Astrocyte (in vitro differentiated cells and primary cell): Measurements from ENCODE around the gene DYNLT2B. TPM values are rescaled to one million over a fixed set of nuclear protein-coding genes. Genes with fewer than 3 reads are reported as not detected.

Experiments used
- DNase-seq: peaks from one replicate; pipeline ENCODE4 v3.0.0-alpha.2; 2010; ENCODE audit warnings: low read depth
- FAIRE-seq: peaks from 2 replicates; lab custom pipeline; 2011; peaks lifted over from hg19 to GRCh38; lab: Jason Lieb, UNC
- H2AFZ ChIP-seq: 2 replicates; pipeline ENCODE4 v1.6.0; 2012; ENCODE audit warnings: low read depth, low read length, inconsistent platforms
- H3K27ac ChIP-seq: 2 replicates; pipeline ENCODE4 v1.5.1; 2011; ENCODE audit warnings: low read depth, low read length, inconsistent platforms
- H3K27me3 ChIP-seq: 2 replicates; pipeline ENCODE4 v1.6.0; 2011; ENCODE audit warnings: low read length, inconsistent platforms; ENCODE audit not compliant: insufficient read depth
- H3K36me3 ChIP-seq: 2 replicates; pipeline ENCODE4 v1.5.1; 2011; ENCODE audit warnings: low read length, inconsistent platforms; ENCODE audit not compliant: insufficient read depth
- H3K4me1 ChIP-seq: 2 replicates; pipeline ENCODE4 v1.5.1; 2011; ENCODE audit warnings: low read length, inconsistent platforms; ENCODE audit not compliant: insufficient read depth
- H3K4me2 ChIP-seq: 2 replicates; pipeline ENCODE4 v1.6.0; 2012; ENCODE audit warnings: low read length, inconsistent platforms
- H3K4me3 ChIP-seq: 2 replicates; pipeline ENCODE4 v1.5.1; 2011; ENCODE audit warnings: low read depth, mild to moderate bottlenecking, low read length, inconsistent platforms; ENCODE audit not compliant: insufficient read depth
- H3K79me2 ChIP-seq: 2 replicates; pipeline ENCODE4 v1.6.0; 2012; ENCODE audit warnings: mild to moderate bottlenecking, low read length, inconsistent platforms; ENCODE audit not compliant: insufficient read depth
- H3K9ac ChIP-seq: 2 replicates; pipeline ENCODE4 v1.6.0; 2012; ENCODE audit warnings: mild to moderate bottlenecking, low read length, inconsistent platforms
- H3K9me3 ChIP-seq: 2 replicates; pipeline ENCODE4 v1.5.1; 2012; ENCODE audit warnings: low read depth, mild to moderate bottlenecking, low read length, inconsistent platforms; ENCODE audit not compliant: insufficient read depth
- H4K20me1 ChIP-seq: 2 replicates; pipeline ENCODE4 v1.6.0; 2012; ENCODE audit warnings: low read length, inconsistent platforms; ENCODE audit not compliant: insufficient read depth
- H3K27ac Mint-ChIP-seq: one replicate; pipeline ENCODE4 v1.8.0; 2021; ENCODE audit warnings: mild to moderate bottlenecking, mixed read lengths; ENCODE audit not compliant: unreplicated experiment
- H3K27me3 Mint-ChIP-seq: one replicate; pipeline ENCODE4 v1.8.0; 2021; ENCODE audit warnings: low read depth, mixed read lengths; ENCODE audit not compliant: unreplicated experiment
- H3K36me3 Mint-ChIP-seq: one replicate; pipeline ENCODE4 v1.8.0; 2021; ENCODE audit warnings: low read depth, mixed read lengths; ENCODE audit not compliant: unreplicated experiment
- H3K4me1 Mint-ChIP-seq: one replicate; pipeline ENCODE4 v1.8.0; 2021; ENCODE audit warnings: low read depth, mixed read lengths; ENCODE audit not compliant: unreplicated experiment
- H3K4me3 Mint-ChIP-seq: one replicate; pipeline ENCODE4 v1.8.0; 2021; ENCODE audit warnings: mild to moderate bottlenecking, moderate library complexity, mixed read lengths; ENCODE audit not compliant: unreplicated experiment
- H3K9me3 Mint-ChIP-seq: one replicate; pipeline ENCODE4 v1.8.0; 2021; ENCODE audit warnings: mild to moderate bottlenecking, mixed read lengths; ENCODE audit not compliant: unreplicated experiment
- CTCF ChIP-seq: IDR thresholded peaks from 2 replicates; pipeline ENCODE4 v1.5.1; 2011; ENCODE audit warnings: low read depth, mild to moderate bottlenecking, inconsistent platforms, low read length, moderate library complexity; ENCODE audit not compliant: insufficient read depth
- EZH2 ChIP-seq: IDR thresholded peaks from 2 replicates; pipeline ENCODE4 v1.6.1; 2012; ENCODE audit warnings: mild to moderate bottlenecking, low read length, inconsistent platforms; ENCODE audit not compliant: insufficient read depth
- total RNA-seq: library from RNA; stranded (reverse); gene quantifications from 2 replicates; pipeline ENCODE4 v1.2.1, GENCODE V29; 2021

Gene DYNLT2B
- total RNA-seq, 1 donor from 2014 or later: 10.9 TPM

- peaks cover 12% of the 10 kb centered on the region for H3K36me3 Mint-ChIP-seq
- DNase-seq (peak; percentile 57), FAIRE-seq (no peak)
- Histone ChIP-seq H3K4me3 (no peak overlapping the region), H3K27me3 (no peaks in the 10 kb centered on the region), H3K4me2 (peak overlapping the region; percentile 37), H3K9ac (no peak overlapping the region), H2AFZ (no peak overlapping the region), H3K9me3 (no peaks in the 10 kb centered on the region), H3K36me3 (no peaks in the 10 kb centered on the region), H3K27ac (no peak overlapping the region), H4K20me1 (no peaks in the 10 kb centered on the region), H3K79me2 (no peaks in the 10 kb centered on the region), H3K4me1 (peaks cover 15% of the 10 kb centered on the region)
- H3K4me3 Mint-ChIP-seq: peak overlapping the region; percentile 34
- H3K9me3 Mint-ChIP-seq: no peaks in the 10 kb centered on the region
- H3K27me3 Mint-ChIP-seq: no peaks in the 10 kb centered on the region
- peak overlapping the region; percentile 66 for H3K27ac Mint-ChIP-seq
- H3K4me1 Mint-ChIP-seq: peaks cover 12% of the 10 kb centered on the region
- TF ChIP-seq CTCF: no peak
- TF ChIP-seq EZH2: no peak
These were observed 23.1 kb upstream of the DYNLT2B start for GRCh38 chr3:196341137-196341536.

- Histone ChIP-seq H4K20me1 (no peaks in the 10 kb centered on the region), H3K4me3 (no peak overlapping the region), H3K36me3 (no peaks in the 10 kb centered on the region), H3K79me2 (no peaks in the 10 kb centered on the region), H3K9ac (no peak overlapping the region), H3K9me3 (no peaks in the 10 kb centered on the region), H3K27me3 (no peaks in the 10 kb centered on the region), H2AFZ (no peak overlapping the region), H3K4me1 (peaks cover 15% of the 10 kb centered on the region), H3K27ac (peak overlapping the region; percentile 52), H3K4me2 (no peak overlapping the region)
- Mint-ChIP-seq H3K27ac (peak overlapping the region; percentile 48), H3K27me3 (no peaks in the 10 kb centered on the region), H3K4me3 (no peak overlapping the region), H3K4me1 (peaks cover 12% of the 10 kb centered on the region), H3K36me3 (peaks cover 10% of the 10 kb centered on the region), H3K9me3 (no peaks in the 10 kb centered on the region)
- DNase-seq: no peak
- TF ChIP-seq EZH2 (no peak), CTCF (no peak)
- no peak for FAIRE-seq
These were observed 22.4 kb upstream of the DYNLT2B start for GRCh38 chr3:196340466-196340865.

- H3K27ac ChIP-seq: peak overlapping the region; percentile 63
- peak; percentile 64 for DNase-seq
- no peak for TF ChIP-seq CTCF
- no peak for TF ChIP-seq EZH2
- Mint-ChIP-seq H3K9me3 (no peaks in the 10 kb centered on the region), H3K36me3 (peaks cover 2% of the 10 kb centered on the region), H3K4me3 (peak overlapping the region; percentile 45), H3K27me3 (no peaks in the 10 kb centered on the region), H3K27ac (peak overlapping the region; percentile 77), H3K4me1 (peaks cover 12% of the 10 kb centered on the region)
- no peak for FAIRE-seq
- H3K79me2 ChIP-seq: no peaks in the 10 kb centered on the region
- H3K27me3 ChIP-seq: no peaks in the 10 kb centered on the region
- H3K9me3 ChIP-seq: no peaks in the 10 kb centered on the region
- H3K9ac ChIP-seq: peak overlapping the region; percentile 38
- H4K20me1 ChIP-seq: no peaks in the 10 kb centered on the region
- H2AFZ ChIP-seq: no peak overlapping the region
- no peak overlapping the region for H3K4me2 ChIP-seq
- H3K4me3 ChIP-seq: no peak overlapping the region
- H3K4me1 ChIP-seq: peaks cover 15% of the 10 kb centered on the region
- no peaks in the 10 kb centered on the region for H3K36me3 ChIP-seq
These were observed 21.6 kb upstream of the DYNLT2B start for GRCh38 chr3:196339493-196340254.
